ENCODE results near the gene SIN3A.

DNA sequence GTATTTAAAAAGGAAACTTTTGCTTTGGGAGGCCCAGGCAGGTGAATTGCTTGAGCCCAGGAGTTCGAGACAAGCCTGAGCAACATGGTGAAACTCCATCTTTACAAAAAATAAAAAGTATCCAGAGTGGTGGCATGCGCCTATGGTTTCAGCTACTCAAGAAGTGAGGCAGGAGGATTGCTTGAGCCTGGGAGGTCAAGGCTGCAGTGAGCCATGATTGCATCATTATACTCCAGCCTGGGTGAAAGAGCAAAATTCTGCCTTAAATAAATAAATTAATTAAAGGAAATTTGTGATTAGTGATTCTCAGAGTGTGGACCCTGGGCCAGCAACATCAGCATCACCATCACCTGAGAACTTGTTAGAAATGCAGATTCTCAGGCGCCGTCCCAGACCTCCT is 125.6 kb downstream of the SIN3A start:
- TF ChIP-seq TAF1 (conservative IDR thresholded peaks at IDR 0.05) (no peak), SP1 (IDR thresholded peaks at IDR 0.05) (no peak), JUND (IDR thresholded peaks at IDR 0.05) (no peak)
- TF ChIP-seq, protein P1, sequence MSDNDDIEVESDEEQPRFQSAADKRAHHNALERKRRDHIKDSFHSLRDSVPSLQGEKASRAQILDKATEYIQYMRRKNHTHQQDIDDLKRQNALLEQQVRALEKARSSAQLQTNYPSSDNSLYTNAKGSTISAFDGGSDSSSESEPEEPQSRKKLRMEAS (IDR thresholded peaks at IDR 0.05): no peak
- TF ChIP-seq, protein P2, sequence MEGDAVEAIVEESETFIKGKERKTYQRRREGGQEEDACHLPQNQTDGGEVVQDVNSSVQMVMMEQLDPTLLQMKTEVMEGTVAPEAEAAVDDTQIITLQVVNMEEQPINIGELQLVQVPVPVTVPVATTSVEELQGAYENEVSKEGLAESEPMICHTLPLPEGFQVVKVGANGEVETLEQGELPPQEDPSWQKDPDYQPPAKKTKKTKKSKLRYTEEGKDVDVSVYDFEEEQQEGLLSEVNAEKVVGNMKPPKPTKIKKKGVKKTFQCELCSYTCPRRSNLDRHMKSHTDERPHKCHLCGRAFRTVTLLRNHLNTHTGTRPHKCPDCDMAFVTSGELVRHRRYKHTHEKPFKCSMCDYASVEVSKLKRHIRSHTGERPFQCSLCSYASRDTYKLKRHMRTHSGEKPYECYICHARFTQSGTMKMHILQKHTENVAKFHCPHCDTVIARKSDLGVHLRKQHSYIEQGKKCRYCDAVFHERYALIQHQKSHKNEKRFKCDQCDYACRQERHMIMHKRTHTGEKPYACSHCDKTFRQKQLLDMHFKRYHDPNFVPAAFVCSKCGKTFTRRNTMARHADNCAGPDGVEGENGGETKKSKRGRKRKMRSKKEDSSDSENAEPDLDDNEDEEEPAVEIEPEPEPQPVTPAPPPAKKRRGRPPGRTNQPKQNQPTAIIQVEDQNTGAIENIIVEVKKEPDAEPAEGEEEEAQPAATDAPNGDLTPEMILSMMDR (IDR thresholded peaks at IDR 0.05; ENCODE audit: low read depth, low read length, missing input control): no peak
